CD4-positive, alpha-beta T cell treated with Interleukin-15 for 1 hour (primary cell): ENCODE measurements around the gene DLK1.

Experiments used
- DNase-seq: peaks from one replicate; pipeline ENCODE4 v3.0.0-alpha.2; 2020

The DLK1 gene

DNA sequence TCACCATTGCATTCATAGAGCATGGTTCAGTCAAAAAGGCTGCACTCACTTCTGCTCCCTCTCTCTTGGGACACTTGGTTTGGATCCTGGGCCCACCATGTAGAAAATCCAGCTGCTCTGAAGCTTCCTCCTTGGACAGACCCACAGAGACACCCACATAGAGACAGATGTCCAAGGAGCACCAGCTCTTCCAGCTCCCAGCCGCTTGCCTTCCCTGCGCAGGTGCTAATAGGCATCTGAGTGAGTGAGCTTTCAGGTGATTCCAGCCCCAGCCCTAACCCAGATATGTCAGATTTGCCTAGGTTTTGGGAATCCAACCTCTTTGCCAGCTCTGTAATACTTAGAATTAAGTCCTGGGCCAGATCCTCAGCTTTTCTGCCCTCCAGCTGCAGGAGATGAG is 38.6 kb downstream of the DLK1 start:
- no peak for DNase-seq

DNA sequence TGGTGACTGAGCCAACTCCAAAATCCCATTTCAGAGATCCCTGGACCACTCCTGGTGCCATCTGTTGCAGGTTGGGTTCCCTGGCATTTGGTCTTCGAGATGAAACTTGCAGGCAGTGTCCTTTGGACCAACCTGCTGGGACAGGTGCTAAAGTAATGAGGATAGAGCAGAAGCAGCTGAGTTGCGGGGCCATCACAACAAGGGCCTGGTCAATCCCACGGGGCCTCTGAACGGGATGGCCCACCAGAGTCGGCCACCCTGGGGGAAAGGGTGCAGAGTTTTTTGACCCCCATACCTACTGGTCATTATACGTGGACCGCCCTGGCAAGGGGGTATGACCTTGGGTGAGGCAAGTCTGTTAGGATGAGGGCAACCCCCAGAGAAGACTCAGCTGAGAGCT is 39.3 kb downstream of the DLK1 start:
- no peak for DNase-seq

DNA sequence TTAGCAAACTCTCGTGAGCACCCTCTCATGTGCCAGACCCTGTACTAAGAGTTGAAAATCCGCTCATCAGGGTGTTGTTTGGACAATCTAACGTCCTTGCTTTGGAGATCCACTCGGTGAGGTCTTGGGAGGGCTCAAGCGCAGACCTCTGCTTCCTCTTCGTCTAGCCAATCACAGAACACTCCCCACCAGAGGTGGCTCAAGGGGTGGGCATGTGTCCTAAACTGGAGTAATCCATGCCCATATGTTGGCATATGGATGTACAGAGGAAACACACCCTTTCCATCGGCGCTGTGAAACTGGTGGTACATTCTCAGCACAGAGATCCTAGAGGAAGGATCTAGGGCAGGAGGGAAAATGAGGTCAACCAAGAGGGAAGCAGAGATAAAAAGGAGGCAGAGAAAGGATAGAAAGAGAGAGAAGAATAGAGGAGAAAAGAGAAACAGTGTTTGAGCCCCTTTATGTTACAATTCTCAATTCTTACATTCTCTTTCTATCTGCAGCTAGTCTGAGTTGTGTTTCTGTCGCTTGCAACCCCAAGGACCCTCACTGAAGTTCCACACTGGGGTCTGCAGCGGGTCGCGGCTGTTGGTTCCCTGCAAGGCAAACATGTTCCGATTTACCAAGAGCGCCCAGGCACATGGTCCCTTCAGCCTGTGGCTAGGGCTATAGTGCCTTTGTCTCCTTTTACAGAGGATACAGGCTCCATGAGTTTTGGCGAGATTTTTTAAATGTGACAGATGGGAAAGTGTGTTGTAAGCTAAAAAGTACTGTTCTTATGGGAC is 40.5 kb downstream of the DLK1 start:
- no peak for DNase-seq

DNA sequence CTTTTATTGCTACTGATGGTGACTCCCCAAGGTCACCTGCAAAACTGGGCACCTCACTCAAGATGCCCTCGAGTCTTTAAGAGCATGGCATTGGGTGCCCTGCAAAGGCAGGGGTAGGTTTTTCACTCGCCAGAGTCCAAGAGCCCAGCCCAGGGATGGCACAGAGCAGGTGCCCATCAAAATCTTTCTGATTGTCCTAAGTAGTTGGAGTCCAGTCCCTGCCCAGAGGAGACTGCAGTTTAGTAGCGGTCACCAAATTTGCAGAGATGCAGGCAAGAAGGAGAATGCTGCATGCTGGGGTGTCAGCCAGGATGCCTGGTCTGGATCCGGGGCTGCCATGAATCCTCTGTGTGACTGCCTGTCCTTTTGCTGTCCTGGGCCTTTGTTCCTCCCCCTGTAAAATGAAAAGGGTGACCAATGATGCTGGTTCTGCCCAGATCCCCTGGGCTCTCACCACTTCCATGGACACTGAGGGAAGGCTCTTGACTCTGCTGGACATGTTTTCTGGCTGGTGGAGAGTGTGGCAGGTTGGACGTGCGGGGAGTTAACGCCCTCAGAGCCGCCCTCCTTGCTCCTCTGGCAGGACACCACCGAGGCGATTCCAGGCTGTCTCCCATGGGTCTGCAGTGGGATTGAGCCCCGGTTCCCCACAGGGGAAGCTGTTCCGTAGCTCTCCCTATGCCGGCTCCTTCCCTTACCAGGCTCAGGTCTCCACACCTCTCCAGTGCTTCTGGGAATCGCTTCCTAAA is 41.3 kb downstream of the DLK1 start:
- DNase-seq: no peak

DNA sequence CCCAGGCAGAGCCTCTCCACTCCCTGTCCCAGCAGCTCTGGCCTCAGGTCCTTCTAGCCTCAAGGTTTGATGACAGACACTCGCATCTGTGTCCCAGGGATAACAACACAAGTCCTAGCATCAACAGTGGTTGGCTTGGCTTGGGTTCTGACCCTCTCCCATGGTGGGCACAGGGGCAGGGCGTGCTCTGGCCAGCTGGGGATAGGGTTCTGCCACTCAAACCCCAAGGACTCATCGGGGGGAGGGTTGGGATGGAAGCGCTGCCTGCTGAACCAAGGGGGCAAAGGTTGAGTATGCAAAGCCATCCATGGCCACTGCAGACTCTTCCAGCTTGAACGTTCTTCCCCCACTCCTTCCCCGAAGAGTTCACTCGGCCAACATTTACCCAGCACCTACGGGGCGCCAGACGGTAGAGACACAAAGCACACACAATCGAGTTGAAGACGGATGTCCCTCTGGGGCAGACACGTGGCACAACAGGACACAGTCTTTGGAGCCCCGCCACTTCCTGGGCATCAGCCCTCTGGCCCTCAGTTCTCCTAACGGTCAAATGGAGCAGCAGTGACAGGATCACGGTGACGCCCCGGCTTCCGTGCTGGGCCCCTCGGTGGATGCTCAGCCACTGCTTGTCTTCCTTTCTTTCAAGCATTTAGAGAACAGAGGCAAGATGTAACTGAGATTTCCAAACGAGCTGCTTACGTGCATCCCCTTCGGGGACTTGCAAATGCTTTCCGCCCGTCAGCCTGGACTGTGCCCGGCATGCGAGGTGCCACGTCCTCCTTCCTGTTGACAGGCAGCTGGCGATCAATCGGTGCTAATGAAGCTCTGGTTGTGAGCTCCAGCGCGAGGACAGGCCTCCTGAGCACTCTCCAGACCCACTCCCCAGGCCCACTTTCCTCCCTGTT is 42.6 kb downstream of the DLK1 start:
- DNase-seq: no peak

DNA sequence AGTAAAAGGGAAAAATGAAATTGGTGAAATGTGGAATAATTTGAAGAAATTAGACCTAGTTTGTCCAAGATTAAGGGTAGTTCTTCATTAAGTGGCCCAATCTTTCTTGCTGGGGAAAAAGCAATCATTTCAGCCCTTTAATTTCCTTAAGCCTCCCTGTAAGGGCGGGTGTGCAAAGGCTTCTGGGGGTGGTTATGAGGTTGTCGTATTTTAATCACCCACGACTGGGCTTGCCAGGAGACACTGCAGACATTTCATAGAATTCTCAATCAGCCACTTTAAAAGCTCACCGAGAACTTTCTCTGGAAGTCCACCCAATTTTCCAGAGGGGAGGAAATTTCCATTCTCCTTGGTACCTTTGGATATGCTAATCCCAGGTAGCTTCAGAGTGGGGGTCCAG is 43.4 kb downstream of the DLK1 start:
- DNase-seq: no peak

DNA sequence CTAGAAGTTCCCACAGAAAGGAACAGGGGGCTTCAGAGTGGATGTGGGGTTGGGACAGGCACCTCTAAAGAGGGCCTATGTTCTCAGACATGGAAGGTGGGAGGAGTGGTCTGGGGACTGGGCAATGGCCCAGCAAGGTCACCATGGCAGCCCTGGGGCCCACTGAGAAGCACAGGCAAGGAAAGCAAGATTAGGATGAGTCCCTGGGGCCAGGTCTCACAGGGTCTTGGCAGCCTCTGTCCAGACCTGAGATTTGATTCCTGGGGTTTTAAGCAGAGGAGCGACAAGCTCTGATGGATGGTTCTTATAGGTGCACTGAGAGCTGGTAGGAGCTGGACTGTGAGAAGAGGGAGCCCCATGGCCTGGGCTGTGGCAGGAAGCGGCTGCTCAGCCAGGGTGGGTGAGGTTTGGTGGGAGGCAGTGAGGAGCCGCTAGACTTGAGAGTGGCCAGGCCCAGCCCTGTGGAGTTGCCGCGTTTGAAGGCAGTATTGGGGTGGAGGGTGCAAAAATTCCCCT is 44.0 kb downstream of the DLK1 start:
- no peak for DNase-seq

DNA sequence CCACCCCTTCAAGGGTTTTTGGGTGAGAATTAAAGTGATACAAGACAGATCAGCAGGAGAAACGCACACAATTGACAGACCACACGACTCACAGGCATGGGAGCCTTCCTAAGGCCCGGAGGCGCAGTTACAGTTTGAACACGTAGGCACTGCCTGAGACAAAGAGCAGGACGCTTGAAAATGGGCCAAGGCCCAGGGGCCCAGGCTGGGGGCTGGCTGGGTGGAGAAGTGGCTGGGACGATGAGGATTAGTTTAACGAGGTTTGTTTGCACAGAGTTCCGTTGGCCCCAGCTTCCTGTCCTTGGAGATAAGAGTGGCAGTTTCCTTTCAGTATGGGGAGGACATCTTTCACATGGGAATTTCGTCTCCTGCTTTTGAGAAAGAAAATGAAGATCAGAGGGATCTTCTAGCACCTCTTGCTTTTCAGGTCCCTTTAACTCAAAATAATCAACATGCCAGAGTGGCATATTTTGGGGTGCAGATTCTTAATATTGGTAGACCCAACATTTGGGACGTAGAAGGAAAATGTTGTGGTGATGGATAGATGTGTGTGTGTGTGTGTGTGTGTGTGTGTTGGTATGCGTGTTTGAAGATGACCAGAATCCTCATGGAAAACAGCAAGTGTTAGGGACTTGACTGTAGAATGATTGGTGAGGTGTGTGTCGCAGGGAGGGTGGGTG is 44.6 kb downstream of the DLK1 start:
- no peak for DNase-seq

DNA sequence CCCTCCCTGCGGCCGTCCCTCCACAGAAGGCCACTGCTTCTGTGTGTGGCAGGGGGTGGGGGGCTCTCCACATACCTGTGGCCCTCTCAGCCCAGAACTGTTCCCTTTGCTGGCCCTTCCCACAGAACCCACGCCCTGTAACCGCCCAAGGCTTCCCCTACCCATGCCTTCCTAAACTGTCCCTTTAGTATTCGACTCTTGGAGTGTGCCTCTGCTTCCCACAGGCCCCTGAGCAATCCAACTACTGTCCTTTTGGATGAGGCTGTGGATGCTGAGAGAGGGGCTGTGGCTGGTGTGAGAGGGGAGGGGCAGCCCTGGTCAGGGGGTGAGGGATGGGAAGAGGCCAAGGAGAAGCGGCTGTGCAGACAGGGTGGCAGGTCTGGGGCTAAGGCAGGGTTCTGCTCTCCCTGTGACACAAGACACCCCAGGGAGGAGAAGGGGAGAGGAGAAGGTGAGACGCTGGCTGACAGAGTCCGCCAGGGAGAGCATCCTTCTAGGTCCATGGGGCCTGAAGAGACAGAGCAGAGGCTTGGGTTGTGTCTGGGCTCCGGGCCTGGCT is 46.0 kb downstream of the DLK1 start:
- no peak for DNase-seq

DNA sequence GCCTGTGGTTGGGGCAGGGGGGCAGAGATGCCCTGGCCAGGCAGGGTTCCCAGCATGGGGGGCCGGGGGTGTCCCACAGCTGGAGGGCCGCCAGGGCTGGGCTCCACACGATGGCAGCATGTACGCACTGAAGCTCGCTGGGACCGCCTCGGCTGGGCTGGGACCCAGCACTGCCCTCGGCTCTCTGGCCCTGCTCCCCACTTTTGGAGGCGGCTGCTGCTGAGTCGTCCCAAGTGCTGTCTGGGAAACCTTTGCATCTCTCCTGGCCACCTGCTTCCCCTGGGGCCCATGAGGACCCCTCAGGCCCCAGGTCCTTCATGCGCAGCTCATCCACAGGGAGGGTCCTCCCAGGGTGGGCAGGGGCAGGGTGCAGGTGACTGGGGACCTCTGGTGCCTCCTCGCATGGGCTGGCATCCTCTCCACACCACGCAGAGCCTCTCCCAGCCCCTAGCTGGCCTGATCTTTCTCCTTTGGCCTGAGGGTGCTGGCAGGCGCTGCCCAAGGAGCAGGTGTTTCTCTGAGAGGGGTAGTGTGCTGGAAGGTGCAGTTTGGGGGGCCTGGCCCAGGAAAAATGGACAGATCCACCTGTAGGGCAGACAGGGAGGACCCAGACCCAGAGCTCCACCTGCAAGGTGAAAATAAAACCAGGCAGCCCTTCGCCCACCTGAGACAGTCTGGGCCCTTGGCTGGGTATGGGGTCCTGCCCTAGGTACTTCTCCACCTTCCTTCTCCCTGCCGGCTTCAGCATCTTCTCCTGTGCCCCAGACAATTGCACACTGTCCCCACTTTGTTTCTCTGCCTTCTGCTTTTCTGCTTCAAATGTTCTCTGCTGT is 46.9 kb downstream of the DLK1 start:
- no peak for DNase-seq

DNA sequence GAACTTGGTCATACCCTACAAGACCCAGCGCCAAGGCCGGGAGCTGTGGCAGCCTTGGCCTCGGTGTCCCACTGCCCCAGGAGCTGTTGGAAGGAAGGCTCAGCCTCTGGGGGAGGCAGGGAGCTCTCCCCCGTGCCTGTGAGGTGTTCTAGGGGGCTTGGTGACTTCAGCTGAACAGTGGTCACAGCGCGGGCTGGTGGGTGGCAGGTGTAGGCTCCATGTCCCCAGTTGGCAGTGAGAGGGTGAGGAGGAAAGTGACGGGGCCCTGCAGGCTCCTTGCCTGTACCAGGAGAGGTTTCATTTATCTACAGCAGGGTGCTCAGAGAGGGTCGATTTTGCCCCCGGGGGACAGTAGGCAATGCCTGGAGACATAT is 47.5 kb downstream of the DLK1 start:
- no peak for DNase-seq

DNA sequence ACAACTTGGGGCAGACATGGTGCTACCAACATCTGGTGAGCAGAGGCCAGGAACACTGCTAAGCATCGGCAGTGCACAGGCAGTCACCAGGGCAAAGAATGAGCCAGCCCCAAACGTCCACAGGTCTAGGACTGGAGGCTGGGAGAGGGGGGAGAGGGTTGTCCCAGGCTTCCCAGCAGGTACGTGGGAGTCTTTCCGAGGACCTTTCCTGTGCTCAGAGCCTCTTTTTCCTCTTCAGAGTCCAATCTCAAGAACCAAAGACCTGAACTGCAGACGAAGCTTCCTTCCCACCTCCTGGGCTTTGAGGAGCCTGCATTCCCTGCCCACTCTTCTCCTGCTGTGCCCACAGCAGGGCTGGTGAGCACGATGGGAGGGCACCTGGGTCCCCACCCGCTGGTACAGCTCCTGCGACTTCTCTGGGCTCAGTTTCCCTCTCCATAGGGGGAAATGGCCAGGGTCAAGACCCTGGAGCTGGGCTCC is 48.7 kb downstream of the DLK1 start:
- no peak for DNase-seq

DNA sequence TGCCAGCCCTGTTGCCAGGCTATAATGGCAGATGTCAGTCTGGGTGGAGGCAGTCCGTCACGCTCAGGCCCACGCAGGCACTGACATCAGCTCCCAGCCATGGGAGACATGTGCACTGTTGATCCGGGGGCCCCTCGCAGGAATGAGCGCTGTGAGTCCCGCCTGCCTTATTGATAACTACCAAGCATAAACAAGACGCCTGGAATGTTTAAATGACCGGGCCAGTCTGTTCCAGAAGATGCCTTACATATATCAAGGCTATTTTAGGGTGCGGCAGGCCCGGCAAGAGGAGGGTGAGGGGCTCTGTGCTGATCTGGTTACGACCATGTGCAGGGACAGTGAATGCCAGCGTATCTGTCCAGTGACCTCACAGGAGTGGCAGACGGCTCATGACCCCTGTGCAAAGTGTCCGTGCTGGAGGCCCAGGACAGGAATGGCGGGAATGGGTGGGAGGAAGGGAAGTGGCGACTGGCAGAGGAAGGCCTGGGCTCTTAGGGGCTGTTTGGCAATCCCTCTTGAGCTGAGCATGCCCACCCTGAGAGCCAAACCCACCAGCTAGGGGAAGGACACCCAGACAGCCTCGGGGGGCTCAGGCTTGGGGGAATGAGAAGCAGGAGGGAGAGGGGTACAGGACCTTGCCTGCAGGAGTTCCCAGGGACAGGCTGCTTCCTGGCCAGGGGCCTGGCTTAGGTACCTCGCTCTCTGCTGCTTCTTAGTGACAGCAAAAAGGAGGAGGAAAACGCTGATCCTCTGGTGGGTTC is 49.3 kb downstream of the DLK1 start:
- no peak for DNase-seq

DNA sequence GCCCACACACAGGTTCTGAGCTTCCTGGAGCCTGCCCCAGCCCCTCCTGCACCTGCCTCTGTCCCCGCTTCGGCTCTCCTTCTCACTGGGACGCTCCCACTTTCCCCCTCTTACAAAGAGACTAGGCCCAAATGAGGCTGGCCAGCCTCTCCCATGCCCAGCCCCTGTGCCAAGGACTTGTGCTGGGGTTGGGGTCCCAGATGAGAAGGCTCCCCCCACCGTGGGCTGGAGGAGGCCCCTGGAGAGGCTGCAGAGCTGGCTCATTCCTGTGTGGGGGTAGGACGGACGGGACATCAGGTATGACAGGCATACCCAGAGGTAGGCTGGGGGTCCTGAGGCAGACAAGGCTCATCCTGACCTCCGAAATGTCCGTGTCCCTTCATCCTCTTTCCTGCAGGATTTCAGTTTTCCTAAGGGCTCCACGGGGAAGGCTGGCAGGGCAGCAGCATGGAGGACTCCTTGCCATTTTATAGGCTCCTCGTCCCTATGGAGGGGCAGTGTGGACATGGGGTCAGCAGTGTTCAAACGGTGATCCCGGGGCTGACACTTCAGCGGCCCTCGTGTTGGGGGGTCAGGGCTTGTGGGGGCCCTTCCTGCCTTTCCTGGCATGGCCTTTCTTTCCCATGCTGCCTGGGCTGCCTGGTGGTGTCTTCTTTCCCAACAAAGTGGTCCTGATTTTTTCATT is 50.1 kb downstream of the DLK1 start:
- DNase-seq: no peak

DNA sequence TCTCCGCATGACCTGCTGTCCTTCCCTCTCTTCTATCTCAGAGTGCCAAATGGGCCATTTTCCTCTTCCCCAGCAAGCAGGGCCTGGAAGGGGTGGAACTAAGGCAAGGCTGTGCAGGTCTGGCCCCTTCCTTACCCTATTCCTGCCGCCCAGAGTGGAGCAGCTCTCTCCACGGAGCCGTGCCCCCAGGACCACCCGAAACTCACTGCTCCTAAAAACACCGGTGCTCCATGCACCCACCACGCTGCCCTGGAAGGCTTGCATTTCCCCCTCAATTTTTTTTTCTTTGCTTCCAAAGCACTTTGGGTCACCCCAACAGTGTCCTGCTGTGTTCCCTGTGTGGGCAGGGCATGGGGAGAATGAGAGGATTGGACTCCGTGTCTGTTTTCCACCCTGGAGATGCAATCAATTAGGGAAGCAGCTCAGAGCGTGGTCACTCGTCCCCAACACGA is 50.7 kb downstream of the DLK1 start:
- no peak for DNase-seq

DNA sequence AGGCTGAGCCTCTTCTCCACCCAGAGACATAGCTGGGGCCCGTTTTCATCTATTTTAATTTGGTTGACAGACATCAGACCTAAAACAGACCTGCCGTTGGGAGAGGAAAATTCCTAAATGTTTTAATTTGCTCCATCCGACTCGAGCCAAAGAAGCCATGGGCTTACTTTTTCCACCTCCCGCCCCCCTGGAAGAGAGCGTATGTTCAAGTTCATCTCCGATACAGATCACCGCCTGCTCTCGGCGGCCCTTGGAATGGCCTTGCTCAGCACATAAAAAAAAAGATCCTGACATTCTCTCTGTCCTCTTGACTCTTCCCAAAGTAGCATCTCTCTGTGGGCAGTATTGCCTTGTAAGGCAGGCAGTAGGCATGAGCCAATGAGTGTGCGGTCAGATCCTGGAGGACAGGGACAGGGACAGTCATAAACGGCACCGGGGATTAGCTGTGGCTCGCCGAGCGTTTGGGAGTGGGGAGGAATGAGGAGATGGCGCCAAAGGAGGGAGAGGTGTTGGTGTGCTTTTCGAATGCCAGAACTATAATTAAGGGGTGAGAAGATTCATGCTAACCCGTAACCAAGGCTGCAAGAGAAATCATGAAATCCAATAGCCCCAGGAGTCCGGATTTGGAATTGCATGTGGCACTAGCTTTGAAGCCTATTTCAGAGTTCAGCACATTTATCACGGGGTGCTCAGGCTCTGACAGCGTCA is 51.3 kb downstream of the DLK1 start:
- no peak for DNase-seq

DNA sequence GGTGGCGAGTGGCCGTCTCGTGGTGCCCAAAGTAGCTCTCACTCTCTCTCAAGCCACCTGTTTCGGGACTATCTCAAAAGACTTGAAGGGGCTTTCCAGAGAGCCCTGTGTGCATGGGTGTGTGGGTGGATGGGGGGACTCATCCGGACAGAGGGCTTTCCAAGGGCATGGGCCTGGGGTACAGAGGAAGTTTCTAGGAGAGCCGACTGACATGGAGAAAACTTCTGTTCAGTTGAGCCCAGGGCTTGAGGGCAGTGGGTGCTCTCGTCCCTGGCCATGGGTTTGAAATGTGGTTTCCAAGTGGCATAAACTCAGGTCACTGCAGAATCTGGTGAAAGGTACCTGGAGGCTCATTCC is 51.8 kb downstream of the DLK1 start:
- no peak for DNase-seq

DNA sequence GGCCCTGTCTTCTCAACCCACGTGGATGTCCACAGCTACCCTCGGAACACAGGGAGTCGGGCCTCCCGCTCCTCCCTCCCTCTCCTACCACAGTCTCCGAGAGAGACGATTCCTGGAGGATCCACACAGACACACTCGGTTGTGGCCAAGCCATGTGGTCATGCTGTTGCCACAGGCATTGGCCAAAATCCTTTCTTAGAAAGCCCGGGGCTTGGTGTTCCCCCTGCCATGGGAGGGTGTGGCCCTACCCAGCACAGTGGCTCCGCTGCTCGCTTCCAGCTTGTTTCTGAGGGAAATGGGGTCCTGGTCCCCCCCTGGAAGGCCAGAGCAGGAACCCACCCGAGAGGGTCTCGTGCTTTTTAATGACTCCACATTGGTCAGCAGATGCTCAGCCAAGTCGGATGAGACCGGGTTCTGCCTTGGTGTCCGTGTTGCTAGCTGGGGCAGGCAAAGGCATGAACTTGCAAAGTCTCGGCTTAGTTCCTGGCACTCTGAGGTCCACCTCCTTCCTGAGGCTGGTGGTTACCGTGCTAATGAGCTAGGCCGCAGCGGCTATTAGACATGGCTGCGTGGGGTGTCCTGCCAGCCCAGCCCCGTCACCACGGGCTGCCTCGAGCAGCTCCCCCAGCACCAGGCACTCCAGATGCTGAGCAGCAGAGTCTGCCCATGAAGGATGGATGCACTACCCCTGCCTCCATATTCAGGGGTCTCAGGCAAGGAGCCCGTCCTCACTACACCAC is 52.4 kb downstream of the DLK1 start:
- DNase-seq: no peak

DNA sequence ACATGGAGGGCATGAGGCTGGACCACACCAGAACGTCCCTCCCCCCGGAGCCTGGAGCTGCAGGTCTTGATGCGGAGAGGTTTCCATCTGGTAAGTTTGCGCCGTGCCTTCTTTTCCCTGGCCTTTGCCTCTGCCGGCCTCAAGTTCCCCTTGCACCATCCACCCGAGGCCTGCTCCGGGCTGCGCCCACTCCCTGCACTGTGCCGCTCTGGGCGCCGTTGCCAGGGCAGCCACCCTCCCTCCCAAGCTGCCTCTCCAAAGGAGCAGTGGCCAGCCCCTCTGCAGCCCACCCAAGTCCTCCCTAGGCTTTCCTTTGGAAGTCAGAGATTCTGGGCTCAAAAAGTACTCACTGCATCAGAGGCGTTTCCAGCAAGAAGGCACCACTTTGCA is 53.0 kb downstream of the DLK1 start:
- DNase-seq: no peak
